IgD-negative memory B cell (primary cell): ENCODE measurements around the gene RCAN1. TPM values are rescaled to one million over a fixed set of nuclear protein-coding genes. Genes with fewer than 3 reads are reported as not detected.
"Not testable (repeated sequence)": the region's sequence is repeated elsewhere in the genome, so short reads cannot be mapped to it uniquely, and the experiment has no call there.

Experiments
- H3K27ac Mint-ChIP-seq, 3 donors: one replicate each; pipeline ENCODE4 v1.8.0; 2020 to 2022; ENCODE audit warnings: mild to moderate bottlenecking in 3 of 3, mixed read lengths in 3 of 3, moderate library complexity in 1 of 3
- H3K27me3 Mint-ChIP-seq: one replicate; pipeline ENCODE4 v1.8.0; 2021; ENCODE audit warnings: mixed read lengths
- H3K36me3 Mint-ChIP-seq: one replicate; pipeline ENCODE4 v1.8.0; 2020; ENCODE audit warnings: mild to moderate bottlenecking, mixed read lengths
- H3K4me1 Mint-ChIP-seq, 3 donors: one replicate each; pipeline ENCODE4 v1.8.0; 2020 to 2022; ENCODE audit warnings: mixed read lengths in 3 of 3, mild to moderate bottlenecking in 1 of 3
- H3K4me3 Mint-ChIP-seq, 4 donors: one replicate each; pipeline ENCODE4 v1.8.0; 2020 to 2022; ENCODE audit warnings: mild to moderate bottlenecking in 4 of 4, mixed read lengths in 4 of 4, moderate library complexity in 3 of 4
- H3K9me3 Mint-ChIP-seq, 3 donors: one replicate each; pipeline ENCODE4 v1.8.0; 2020 to 2021; ENCODE audit warnings: mixed read lengths in 3 of 3, mild to moderate bottlenecking in 1 of 3
- polyA plus RNA-seq: library from polyadenylated mRNA; unstranded; fragments of 300-500 nt; fragmentation: Illumina TruSeq; gene quantifications from one replicate; pipeline ENCODE4 v1.2.3, GENCODE V29; 2021

The RCAN1 gene
- polyA plus RNA-seq, 1 donor from 2014 or later = 6.3 TPM

GRCh38 chr21:34557261-34557660, 57.7 kb downstream of the RCAN1 start:
- Mint-ChIP-seq H3K9me3 (peaks cover 0 to 2% (median 2%) of the 10 kb centered on the region in 3 donors), H3K27ac (no peak overlapping the region), H3K36me3 (peaks cover 6% of the 10 kb centered on the region), H3K4me1 (no peaks in the 10 kb centered on the region), H3K27me3 (no peaks in the 10 kb centered on the region), H3K4me3 (no peak overlapping the region)

- not testable (repeated sequence) for H3K4me1 Mint-ChIP-seq, H3K9me3 Mint-ChIP-seq, H3K36me3 Mint-ChIP-seq, H3K4me3 Mint-ChIP-seq, H3K27me3 Mint-ChIP-seq
- peak overlapping the region in 1 of 3 donors; percentile 59 for H3K27ac Mint-ChIP-seq
Observed at GRCh38 chr21:34554670-34555069, 60.2 kb downstream of the RCAN1 start.

GRCh38 chr21:34554227-34554626, 60.7 kb downstream of the RCAN1 start:
- H3K9me3 Mint-ChIP-seq = peaks cover 0 to 2% (median 2%) of the 10 kb centered on the region in 3 donors

GRCh38 chr21:34553151-34553952, 61.6 kb downstream of the RCAN1 start:
- Mint-ChIP-seq H3K27ac (no peak overlapping the region), H3K4me1 (no peaks in the 10 kb centered on the region), H3K36me3 (peaks cover 6% of the 10 kb centered on the region), H3K9me3 (peaks cover 0 to 2% (median 2%) of the 10 kb centered on the region in 3 donors), H3K4me3 (no peak overlapping the region), H3K27me3 (no peaks in the 10 kb centered on the region)

More at GRCh38 chr21:34554227-34554626, 60.7 kb downstream of the RCAN1 start:
- Mint-ChIP-seq H3K27ac (no peak overlapping the region), H3K36me3 (peaks cover 6% of the 10 kb centered on the region), H3K4me3 (no peak overlapping the region), H3K4me1 (no peaks in the 10 kb centered on the region), H3K27me3 (no peaks in the 10 kb centered on the region)

GRCh38 chr21:34552360-34553098, 62.4 kb downstream of the RCAN1 start:
- H3K36me3 Mint-ChIP-seq = peaks cover 6% of the 10 kb centered on the region
- no peaks in the 10 kb centered on the region for H3K4me1 Mint-ChIP-seq
- no peak overlapping the region for H3K4me3 Mint-ChIP-seq
- H3K27me3 Mint-ChIP-seq = no peaks in the 10 kb centered on the region
- H3K27ac Mint-ChIP-seq = no peak overlapping the region
- H3K9me3 Mint-ChIP-seq = peaks cover 0 to 2% (median 2%) of the 10 kb centered on the region in 3 donors

- Mint-ChIP-seq H3K9me3 (peaks cover 0 to 2% (median 0%) of the 10 kb centered on the region in 3 donors), H3K27me3 (no peaks in the 10 kb centered on the region), H3K4me1 (peaks cover 12 to 14% (median 14%) of the 10 kb centered on the region in 3 donors), H3K4me3 (no peak overlapping the region), H3K27ac (no peak overlapping the region), H3K36me3 (peaks cover 6% of the 10 kb centered on the region)
Observed at GRCh38 chr21:34550182-34550799, 64.6 kb downstream of the RCAN1 start.

- Mint-ChIP-seq H3K9me3 (no peaks in the 10 kb centered on the region), H3K27me3 (no peaks in the 10 kb centered on the region), H3K27ac (no peak overlapping the region), H3K36me3 (no peaks in the 10 kb centered on the region), H3K4me1 (peaks cover 16 to 23% (median 21%) of the 10 kb centered on the region in 3 donors), H3K4me3 (no peak overlapping the region)
Observed at GRCh38 chr21:34548781-34549376, 66.0 kb downstream of the RCAN1 start.

GRCh38 chr21:34546542-34546941, 68.4 kb downstream of the RCAN1 start:
- H3K4me3 Mint-ChIP-seq = peak overlapping the region in 1 of 4 donors; percentile 48
- H3K27me3 Mint-ChIP-seq = no peaks in the 10 kb centered on the region
- H3K4me1 Mint-ChIP-seq = peaks cover 16 to 23% (median 23%) of the 10 kb centered on the region in 3 donors
- H3K27ac Mint-ChIP-seq = peak overlapping the region in 2 of 3 donors; percentile 4 to 41
- H3K36me3 Mint-ChIP-seq = no peaks in the 10 kb centered on the region
- peaks cover 0 to 5% (median 0%) of the 10 kb centered on the region in 3 donors for H3K9me3 Mint-ChIP-seq

GRCh38 chr21:34545079-34545884, 69.6 kb downstream of the RCAN1 start:
- Mint-ChIP-seq H3K4me1 (peaks cover 16 to 23% (median 23%) of the 10 kb centered on the region in 3 donors), H3K36me3 (no peaks in the 10 kb centered on the region), H3K27me3 (no peaks in the 10 kb centered on the region), H3K9me3 (peaks cover 0 to 5% (median 0%) of the 10 kb centered on the region in 3 donors), H3K4me3 (peak overlapping the region; percentile 39 to 90 (median 74)), H3K27ac (peak overlapping the region; percentile 1 to 93 (median 34))

GRCh38 chr21:34544032-34544496, 70.8 kb downstream of the RCAN1 start:
- Mint-ChIP-seq H3K4me1 (peaks cover 16 to 23% (median 23%) of the 10 kb centered on the region in 3 donors), H3K27me3 (no peaks in the 10 kb centered on the region), H3K9me3 (peaks cover 0 to 5% (median 0%) of the 10 kb centered on the region in 3 donors), H3K27ac (no peak overlapping the region), H3K4me3 (peak overlapping the region in 2 of 4 donors; percentile 39 to 49), H3K36me3 (no peaks in the 10 kb centered on the region)

- H3K27me3 Mint-ChIP-seq = no peaks in the 10 kb centered on the region
- no peaks in the 10 kb centered on the region for H3K36me3 Mint-ChIP-seq
- H3K4me3 Mint-ChIP-seq = no peak overlapping the region
- H3K9me3 Mint-ChIP-seq = peaks cover 0 to 5% (median 0%) of the 10 kb centered on the region in 3 donors
- peaks cover 16 to 23% (median 23%) of the 10 kb centered on the region in 3 donors for H3K4me1 Mint-ChIP-seq
- H3K27ac Mint-ChIP-seq = no peak overlapping the region
Observed at GRCh38 chr21:34543017-34543416, 71.9 kb downstream of the RCAN1 start.

GRCh38 chr21:34540206-34540605, 74.7 kb downstream of the RCAN1 start:
- Mint-ChIP-seq H3K4me1 (peaks cover 3 to 9% (median 8%) of the 10 kb centered on the region in 3 donors), H3K27ac (no peak overlapping the region), H3K4me3 (no peak overlapping the region), H3K36me3 (no peaks in the 10 kb centered on the region), H3K9me3 (peaks cover 0 to 5% (median 0%) of the 10 kb centered on the region in 3 donors), H3K27me3 (no peaks in the 10 kb centered on the region)

- peaks cover 0 to 1% (median 0%) of the 10 kb centered on the region in 3 donors for H3K4me1 Mint-ChIP-seq
- no peak overlapping the region for H3K4me3 Mint-ChIP-seq
- peaks cover 0 to 2% (median 0%) of the 10 kb centered on the region in 3 donors for H3K9me3 Mint-ChIP-seq
- no peaks in the 10 kb centered on the region for H3K36me3 Mint-ChIP-seq
- H3K27me3 Mint-ChIP-seq = no peaks in the 10 kb centered on the region
- H3K27ac Mint-ChIP-seq = peak overlapping the region in 1 of 3 donors; percentile 27
Observed at GRCh38 chr21:34537838-34538237, 77.1 kb downstream of the RCAN1 start.

GRCh38 chr21:34536820-34537219, 78.1 kb downstream of the RCAN1 start:
- Mint-ChIP-seq H3K9me3 (no peaks in the 10 kb centered on the region), H3K27me3 (no peaks in the 10 kb centered on the region)

More at GRCh38 chr21:34536820-34537219, 78.1 kb downstream of the RCAN1 start:
- Mint-ChIP-seq H3K4me1 (peaks cover 0 to 1% (median 0%) of the 10 kb centered on the region in 3 donors), H3K27ac (no peak overlapping the region), H3K36me3 (no peaks in the 10 kb centered on the region), H3K4me3 (no peak overlapping the region)
